WERI-Rb-1 (cell line): Measurements from ENCODE around the gene SPATA2L.
"Not testable (repeated sequence)": the region's sequence is repeated elsewhere in the genome, so short reads cannot be mapped to it uniquely, and the experiment has no call there.

Source experiments
- DNase-seq: peaks from one replicate; pipeline ENCODE4 v3.0.0-alpha.2; 2020
- H3K27ac ChIP-seq: fragments of 250-450 bp; sonication (Bioruptor Pico); 2 replicates; pipeline ENCODE4 v1.5.1; 2020; ENCODE audit warnings: mild to moderate bottlenecking, moderate library complexity
- H3K27me3 ChIP-seq: fragments of 250-450 bp; sonication (Bioruptor Pico); 2 replicates; pipeline ENCODE4 v1.5.1; 2021; ENCODE audit warnings: mild to moderate bottlenecking, low read depth, moderate library complexity; ENCODE audit not compliant: insufficient read depth, severe bottlenecking
- H3K36me3 ChIP-seq: fragments of 250-450 bp; sonication (Bioruptor Pico); 2 replicates; pipeline ENCODE4 v1.5.1; 2020; ENCODE audit warnings: mild to moderate bottlenecking, moderate library complexity
- H3K4me3 ChIP-seq: 2 replicates; pipeline ENCODE4 v1.5.1; 2011; ENCODE audit warnings: low read depth, mild to moderate bottlenecking, control low read depth, low read length
- H3K9me3 ChIP-seq: fragments of 250-450 bp; sonication (Bioruptor Pico); 2 replicates; pipeline ENCODE4 v1.5.1; 2021; ENCODE audit warnings: mild to moderate bottlenecking, moderate library complexity; ENCODE audit not compliant: severe bottlenecking
- CTCF ChIP-seq: IDR thresholded peaks from 2 replicates; pipeline ENCODE4 v1.5.1; 2011; ENCODE audit warnings: low read depth, mild to moderate bottlenecking, control low read depth, inconsistent platforms, low read length

Gene SPATA2L

GRCh38 chr16:89696670-89697128 is 4.8 kb downstream of the SPATA2L start:
- DNase-seq, result no peak
- no peaks in the 10 kb centered on the region for H3K27me3 ChIP-seq
- peak overlapping the region; percentile 23; the same call in 1 of the 2 replicates for H3K27ac ChIP-seq
- TF ChIP-seq CTCF, result no peak
- H3K9me3 ChIP-seq, result no peaks in the 10 kb centered on the region
- H3K4me3 ChIP-seq, result no peak overlapping the region
- no peaks in the 10 kb centered on the region; the same call in 1 of the 2 replicates for H3K36me3 ChIP-seq

DNA sequence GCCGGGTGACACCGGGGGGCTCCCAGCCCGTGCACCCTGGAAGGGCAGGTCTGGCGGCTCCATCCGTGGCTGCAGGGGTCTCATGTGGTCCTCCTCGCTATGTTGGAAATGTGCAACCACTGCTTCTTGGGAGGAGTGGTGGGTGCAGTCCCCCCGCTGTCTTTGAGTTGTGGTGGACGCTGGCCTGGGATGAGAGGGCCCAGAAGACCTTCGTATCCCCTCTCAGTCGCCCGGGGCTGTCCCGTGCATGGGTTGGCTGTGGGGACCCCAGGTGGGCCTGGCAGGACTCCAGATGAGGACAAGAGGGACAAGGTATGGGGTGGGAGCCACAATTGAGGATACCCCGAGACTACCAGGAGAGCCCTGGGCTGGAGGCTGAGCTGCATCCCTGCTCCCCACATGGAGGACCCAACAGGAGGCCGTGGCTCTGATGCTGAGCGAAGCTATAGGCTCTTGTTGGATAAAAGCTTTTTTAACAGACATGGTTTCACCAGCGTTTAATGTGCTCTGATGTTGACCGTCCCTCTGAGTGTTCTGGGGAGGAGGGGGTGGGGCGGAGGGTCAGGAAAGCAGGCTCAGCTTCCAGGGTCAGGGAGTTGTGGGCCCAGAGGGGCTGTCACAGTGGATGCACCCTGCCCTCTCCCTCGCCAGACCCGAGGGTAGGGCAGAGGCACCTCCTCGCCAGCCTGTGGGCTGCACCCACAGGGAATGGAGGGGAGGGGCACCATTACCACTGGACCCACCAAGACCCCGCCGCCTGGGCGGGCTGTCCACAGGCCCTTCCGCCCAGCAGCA is 5.4 kb downstream of the SPATA2L start:
- no peaks in the 10 kb centered on the region for H3K9me3 ChIP-seq
- no peak overlapping the region for H3K27ac ChIP-seq
- H3K36me3 ChIP-seq, result peaks cover 2% of the 10 kb centered on the region; the same call in 1 of the 2 replicates
- no peaks in the 10 kb centered on the region for H3K27me3 ChIP-seq
- no peak overlapping the region for H3K4me3 ChIP-seq
- no peak for DNase-seq
- no peak for TF ChIP-seq CTCF

GRCh38 chr16:89695086-89695874 is 6.2 kb downstream of the SPATA2L start:
- Histone ChIP-seq H3K9me3 (no peaks in the 10 kb centered on the region), H3K27ac (no peak overlapping the region), H3K27me3 (no peaks in the 10 kb centered on the region), H3K4me3 (no peak overlapping the region), H3K36me3 (peaks cover 5% of the 10 kb centered on the region; the same call in 1 of the 2 replicates)
- no peak for DNase-seq
- TF ChIP-seq CTCF, result no peak

- H3K36me3 ChIP-seq, H3K4me3 ChIP-seq, H3K27me3 ChIP-seq, H3K9me3 ChIP-seq, H3K27ac ChIP-seq, DNase-seq: not testable (repeated sequence)
These were observed 6.8 kb downstream of the SPATA2L start for GRCh38 chr16:89694784-89695085.

DNA sequence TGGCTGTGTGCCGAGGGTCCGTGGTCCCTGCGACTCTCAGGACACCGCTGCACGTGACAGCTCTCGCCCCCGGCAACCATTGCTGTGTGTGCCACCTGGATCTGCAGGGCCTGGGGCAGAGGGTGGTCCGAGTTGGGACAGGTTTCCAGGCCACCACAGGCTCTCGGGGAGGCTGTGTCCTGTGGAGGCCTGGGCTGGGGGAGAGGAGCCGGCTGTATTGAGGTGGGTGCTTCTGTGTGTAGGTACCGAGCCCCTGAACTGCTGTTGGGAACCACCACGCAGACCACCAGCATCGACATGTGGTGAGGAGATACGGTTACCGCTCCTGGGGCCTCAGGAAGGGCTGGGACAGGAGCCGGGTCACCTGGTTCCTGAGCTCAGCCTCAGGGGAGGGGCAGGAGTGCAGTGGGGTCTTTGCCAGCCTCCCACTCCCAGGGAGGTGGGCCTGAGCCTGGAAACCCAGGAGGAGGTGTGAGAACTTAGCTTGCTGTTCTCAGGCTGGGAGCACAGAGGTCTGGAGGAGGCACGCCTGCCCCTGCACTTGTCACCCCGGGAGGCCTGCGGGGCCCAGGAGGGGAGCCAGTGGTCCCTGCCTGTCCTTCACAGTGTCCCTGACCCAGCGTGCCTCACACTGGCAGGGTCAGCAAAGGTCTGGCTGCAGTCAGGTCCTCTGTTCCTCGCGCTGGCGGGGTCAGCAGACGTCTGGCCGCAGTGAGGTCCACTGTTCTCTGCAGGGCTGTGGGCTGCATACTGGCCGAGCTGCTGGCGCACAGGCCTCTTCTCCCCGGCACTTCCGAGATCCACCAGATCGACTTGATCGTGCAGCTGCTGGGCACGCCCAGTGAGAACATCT is 7.3 kb downstream of the SPATA2L start:
- peaks cover 8% of the 10 kb centered on the region; the same call in 1 of the 2 replicates for H3K36me3 ChIP-seq
- no peaks in the 10 kb centered on the region for H3K9me3 ChIP-seq
- DNase-seq, result no peak
- no peak overlapping the region for H3K4me3 ChIP-seq
- no peak overlapping the region for H3K27ac ChIP-seq
- TF ChIP-seq CTCF, result no peak
- no peaks in the 10 kb centered on the region for H3K27me3 ChIP-seq

GRCh38 chr16:89693289-89693731 is 8.2 kb downstream of the SPATA2L start:
- H3K27me3 ChIP-seq, result no peaks in the 10 kb centered on the region
- peaks cover 8% of the 10 kb centered on the region; the same call in 1 of the 2 replicates for H3K36me3 ChIP-seq
- no peak for TF ChIP-seq CTCF

More at GRCh38 chr16:89693289-89693731, 8.2 kb downstream of the SPATA2L start:
- H3K27ac ChIP-seq, result no peak overlapping the region
- H3K9me3 ChIP-seq, result no peaks in the 10 kb centered on the region
- no peak for DNase-seq
- H3K4me3 ChIP-seq, result no peak overlapping the region
